ENCODE measurements around the gene FAM47B. TPM values are rescaled to one million over a fixed set of nuclear protein-coding genes. Genes with fewer than 3 reads are reported as not detected.
A peak's percentile ranks its signal among the peaks of the same experiment; 100 is the strongest.

The FAM47B gene
- polyA plus RNA-seq, 1 donor from 2014 or later: not detected

- H3K27me3 ChIP-seq (ENCODE audit: insufficient read depth, low read depth, low read length): no peaks in the 10 kb centered on the region
- H3F3A ChIP-seq (ENCODE audit: insufficient read depth, low read length, poor library complexity, severe bottlenecking): no peaks in the 10 kb centered on the region
- no peak for TF ChIP-seq CTCF (IDR thresholded peaks at IDR 0.05; ENCODE audit: poor library complexity, severe bottlenecking)
- H3K79me2 ChIP-seq (replicated peaks; ENCODE audit: insufficient read depth, low read length): no peaks in the 10 kb centered on the region
- H3K9me3 ChIP-seq (ENCODE audit: low read length): no peaks in the 10 kb centered on the region
- no peaks in the 10 kb centered on the region for H3K36me3 ChIP-seq (ENCODE audit: insufficient read depth, low read length)
- H3K9ac ChIP-seq (ENCODE audit: low read length): no peak overlapping the region
- H3K4me2 ChIP-seq (ENCODE audit: low read length): no peak overlapping the region
- no peak overlapping the region for H3K27ac ChIP-seq (ENCODE audit: low read length)
- no peak overlapping the region for H2AFZ ChIP-seq (ENCODE audit: low read depth, low read length)
- no peaks in the 10 kb centered on the region for H3K9me2 ChIP-seq (ENCODE audit: insufficient read depth, low read length)
- no peak overlapping the region for H3K4me3 ChIP-seq (ENCODE audit: low read length)
- H4K20me1 ChIP-seq (ENCODE audit: insufficient read depth): no peaks in the 10 kb centered on the region
Measured at GRCh38 chrX:34917146-34917545, 25.4 kb upstream of the FAM47B start.

- Histone ChIP-seq H3F3A (ENCODE audit: insufficient read depth, low read length, poor library complexity, severe bottlenecking) (no peaks in the 10 kb centered on the region), H3K4me3 (ENCODE audit: low read length) (no peak overlapping the region), H3K27ac (ENCODE audit: low read length) (no peak overlapping the region), H3K36me3 (ENCODE audit: insufficient read depth, low read length) (no peaks in the 10 kb centered on the region), H3K9me3 (ENCODE audit: low read length) (no peaks in the 10 kb centered on the region), H3K4me2 (ENCODE audit: low read length) (no peak overlapping the region), H2AFZ (ENCODE audit: low read depth, low read length) (no peak overlapping the region), H4K20me1 (ENCODE audit: insufficient read depth) (no peaks in the 10 kb centered on the region), H3K79me2 (replicated peaks; ENCODE audit: insufficient read depth, low read length) (no peaks in the 10 kb centered on the region), H3K9me2 (ENCODE audit: insufficient read depth, low read length) (no peaks in the 10 kb centered on the region), H3K27me3 (ENCODE audit: insufficient read depth, low read depth, low read length) (no peaks in the 10 kb centered on the region), H3K9ac (ENCODE audit: low read length) (no peak overlapping the region)
- TF ChIP-seq POLR2AphosphoS5 (IDR thresholded peaks at IDR 0.05) (no peak), EP300 (conservative IDR thresholded peaks at IDR 0.05; ENCODE audit: poor library complexity, severe bottlenecking) (no peak), CTCF (IDR thresholded peaks at IDR 0.05; ENCODE audit: poor library complexity, severe bottlenecking) (no peak), EZH2 (IDR thresholded peaks at IDR 0.05; ENCODE audit: borderline replicate concordance, insufficient read depth, low read length, poor library complexity, severe bottlenecking) (no peak), RAD21 (conservative IDR thresholded peaks at IDR 0.05) (no peak), SMC3 (conservative IDR thresholded peaks at IDR 0.05; ENCODE audit: poor library complexity) (no peak), TAF1 (IDR thresholded peaks at IDR 0.05; ENCODE audit: low read depth) (no peak)
Measured at GRCh38 chrX:34918091-34918736, 24.4 kb upstream of the FAM47B start.

- Histone ChIP-seq H3K4me2 (ENCODE audit: low read length) (no peak overlapping the region), H2AFZ (ENCODE audit: low read depth, low read length) (no peak overlapping the region)
Measured at GRCh38 chrX:34918856-34919255, 23.7 kb upstream of the FAM47B start.

More at GRCh38 chrX:34918856-34919255, 23.7 kb upstream of the FAM47B start:
- no peaks in the 10 kb centered on the region for H4K20me1 ChIP-seq (ENCODE audit: insufficient read depth)
- no peaks in the 10 kb centered on the region for H3K9me2 ChIP-seq (ENCODE audit: insufficient read depth, low read length)
- no peaks in the 10 kb centered on the region for H3K36me3 ChIP-seq (ENCODE audit: insufficient read depth, low read length)
- no peak overlapping the region for H3K4me3 ChIP-seq (ENCODE audit: low read length)
- no peak overlapping the region for H3K27ac ChIP-seq (ENCODE audit: low read length)
- no peaks in the 10 kb centered on the region for H3K79me2 ChIP-seq (replicated peaks; ENCODE audit: insufficient read depth, low read length)
- H3K9me3 ChIP-seq (ENCODE audit: low read length): no peaks in the 10 kb centered on the region
- H3K27me3 ChIP-seq (ENCODE audit: insufficient read depth, low read depth, low read length): no peaks in the 10 kb centered on the region
- no peak overlapping the region for H3K9ac ChIP-seq (ENCODE audit: low read length)
- TF ChIP-seq TAF1 (IDR thresholded peaks at IDR 0.05; ENCODE audit: low read depth): no peak
- TF ChIP-seq EZH2 (IDR thresholded peaks at IDR 0.05; ENCODE audit: borderline replicate concordance, insufficient read depth, low read length, poor library complexity, severe bottlenecking): no peak
- TF ChIP-seq CTCF (IDR thresholded peaks at IDR 0.05; ENCODE audit: poor library complexity, severe bottlenecking): peak; percentile 63
- TF ChIP-seq SMC3 (conservative IDR thresholded peaks at IDR 0.05; ENCODE audit: poor library complexity): peak; percentile 67
- TF ChIP-seq EP300 (conservative IDR thresholded peaks at IDR 0.05; ENCODE audit: poor library complexity, severe bottlenecking): no peak
- TF ChIP-seq POLR2AphosphoS5 (IDR thresholded peaks at IDR 0.05): no peak
- no peak for TF ChIP-seq MXI1 (conservative IDR thresholded peaks at IDR 0.05; ENCODE audit: poor library complexity, severe bottlenecking)
- peak; percentile 66 for TF ChIP-seq RAD21 (conservative IDR thresholded peaks at IDR 0.05)
- no peak for TF ChIP-seq REST (IDR thresholded peaks at IDR 0.05; ENCODE audit: borderline replicate concordance)
- no peaks in the 10 kb centered on the region for H3F3A ChIP-seq (ENCODE audit: insufficient read depth, low read length, poor library complexity, severe bottlenecking)
